Keratinocyte (primary cell): ENCODE results near the gene TSPEAR.

Experiments
- EZH2 ChIP-seq: IDR thresholded peaks from one replicate; pipeline ENCODE4 v1.6.1; 2012; ENCODE audit warnings: inconsistent platforms, mild to moderate bottlenecking, low read length, moderate library complexity
- TF ChIP-seq, protein P1 (sequence below), 3 experiments: IDR thresholded peaks in 1 of 3; conservative IDR thresholded peaks in 1 of 3; optimal IDR thresholded peaks in 1 of 3; 2 replicates in 2 of 3; 3 replicates in 1 of 3; pipeline versions ENCODE3 to v1.5.1; 2011; ENCODE audit warnings: low read length in 3 of 3, mild to moderate bottlenecking in 3 of 3, moderate library complexity in 2 of 3, control low read depth in 1 of 3, inconsistent platforms in 1 of 3; ENCODE audit not compliant: insufficient read depth in 2 of 3; ENCODE audit errors: extremely low read depth in 1 of 3

DNA sequence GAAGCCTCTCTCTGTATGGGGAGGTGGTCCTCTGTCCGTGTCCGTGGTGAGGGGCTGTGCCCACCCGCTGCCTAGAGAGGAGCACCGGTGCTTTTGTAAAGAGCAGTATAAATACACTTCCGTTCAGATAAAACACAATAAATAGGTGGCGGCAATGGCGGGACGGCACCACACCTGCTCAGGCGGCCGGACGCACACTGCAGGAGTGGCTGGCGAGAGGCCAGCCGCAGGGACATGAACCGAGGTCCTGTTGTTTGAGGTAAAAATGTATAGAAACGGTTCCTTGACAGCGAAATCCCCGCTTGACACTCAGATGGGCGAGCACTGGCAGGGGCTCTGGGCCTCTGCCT is 212.2 kb downstream of the TSPEAR start:
- TF ChIP-seq, protein P1, sequence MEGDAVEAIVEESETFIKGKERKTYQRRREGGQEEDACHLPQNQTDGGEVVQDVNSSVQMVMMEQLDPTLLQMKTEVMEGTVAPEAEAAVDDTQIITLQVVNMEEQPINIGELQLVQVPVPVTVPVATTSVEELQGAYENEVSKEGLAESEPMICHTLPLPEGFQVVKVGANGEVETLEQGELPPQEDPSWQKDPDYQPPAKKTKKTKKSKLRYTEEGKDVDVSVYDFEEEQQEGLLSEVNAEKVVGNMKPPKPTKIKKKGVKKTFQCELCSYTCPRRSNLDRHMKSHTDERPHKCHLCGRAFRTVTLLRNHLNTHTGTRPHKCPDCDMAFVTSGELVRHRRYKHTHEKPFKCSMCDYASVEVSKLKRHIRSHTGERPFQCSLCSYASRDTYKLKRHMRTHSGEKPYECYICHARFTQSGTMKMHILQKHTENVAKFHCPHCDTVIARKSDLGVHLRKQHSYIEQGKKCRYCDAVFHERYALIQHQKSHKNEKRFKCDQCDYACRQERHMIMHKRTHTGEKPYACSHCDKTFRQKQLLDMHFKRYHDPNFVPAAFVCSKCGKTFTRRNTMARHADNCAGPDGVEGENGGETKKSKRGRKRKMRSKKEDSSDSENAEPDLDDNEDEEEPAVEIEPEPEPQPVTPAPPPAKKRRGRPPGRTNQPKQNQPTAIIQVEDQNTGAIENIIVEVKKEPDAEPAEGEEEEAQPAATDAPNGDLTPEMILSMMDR (optimal IDR thresholded peaks at IDR 0.05 in 1 of 3, IDR thresholded peaks at IDR 0.05 in 1 of 3, conservative IDR thresholded peaks at IDR 0.05 in 1 of 3; ENCODE audit: extremely low read depth in 1 of 3, insufficient read depth in 2 of 3, low read length in 3 of 3) = no peak
- TF ChIP-seq EZH2 = no peak
